Adipocyte (in vitro differentiated cells): Measurements from ENCODE around the gene FBXO31.
"Not testable (repeated sequence)": the region's sequence is repeated elsewhere in the genome, so short reads cannot be mapped to it uniquely, and the experiment has no call there.

Experiments
- DNase-seq: peaks from one replicate; pipeline ENCODE4 v3.0.0-alpha.2; 2015; ENCODE audit warnings: low read depth
- H3K27me3 ChIP-seq: replicated peaks from 2 replicates; pipeline ENCODE4 v1.7.0; 2013; ENCODE audit warnings: mild to moderate bottlenecking, low read length, moderate library complexity; ENCODE audit not compliant: control insufficient read depth, insufficient read depth
- H3K36me3 ChIP-seq: 2 replicates; pipeline ENCODE4 v1.7.0; 2013; ENCODE audit warnings: low read length, mild to moderate bottlenecking, moderate library complexity; ENCODE audit not compliant: control insufficient read depth, insufficient read depth, severe bottlenecking
- H3K4me1 ChIP-seq: 2 replicates; pipeline ENCODE4 v1.7.0; 2013; ENCODE audit warnings: mild to moderate bottlenecking, low read length, moderate library complexity; ENCODE audit not compliant: control insufficient read depth, insufficient read depth
- H3K4me3 ChIP-seq: 2 replicates; pipeline ENCODE4 v1.7.0; 2013; ENCODE audit warnings: mild to moderate bottlenecking, low read length, moderate library complexity
- H3K9ac ChIP-seq: 2 replicates; pipeline ENCODE4 v1.7.0; 2013; ENCODE audit warnings: mild to moderate bottlenecking, low read length, moderate library complexity
- H3K9me3 ChIP-seq: 2 replicates; pipeline ENCODE4 v1.7.0; 2013; ENCODE audit warnings: mild to moderate bottlenecking, low read length, moderate library complexity; ENCODE audit not compliant: control insufficient read depth

Gene FBXO31

DNA sequence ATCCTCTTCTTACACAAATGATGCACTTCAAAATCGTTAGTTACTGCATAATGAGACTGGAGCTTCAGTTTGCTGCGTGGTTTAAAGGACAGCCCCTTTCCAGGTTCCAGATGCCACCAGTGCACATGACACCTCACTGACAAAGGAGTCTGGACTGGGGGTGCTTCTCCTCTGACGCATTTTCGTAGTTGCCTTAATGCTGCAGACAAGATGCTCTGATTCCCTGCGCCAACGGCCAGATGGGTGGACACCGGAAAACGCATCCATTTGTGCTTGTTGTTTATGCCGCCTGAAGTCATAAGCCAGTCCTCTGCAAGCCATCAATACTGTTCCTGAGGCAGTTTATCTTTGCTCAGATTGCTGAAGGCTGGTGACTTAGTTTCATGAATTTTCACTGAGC, 16.0 kb downstream of the FBXO31 start:
- no peaks in the 10 kb centered on the region for H3K36me3 ChIP-seq
- H3K9ac ChIP-seq = no peak overlapping the region
- DNase-seq = no peak
- no peak overlapping the region for H3K4me3 ChIP-seq
- no peaks in the 10 kb centered on the region for H3K9me3 ChIP-seq
- peaks cover 5% of the 10 kb centered on the region for H3K4me1 ChIP-seq
- no peaks in the 10 kb centered on the region for H3K27me3 ChIP-seq

DNA sequence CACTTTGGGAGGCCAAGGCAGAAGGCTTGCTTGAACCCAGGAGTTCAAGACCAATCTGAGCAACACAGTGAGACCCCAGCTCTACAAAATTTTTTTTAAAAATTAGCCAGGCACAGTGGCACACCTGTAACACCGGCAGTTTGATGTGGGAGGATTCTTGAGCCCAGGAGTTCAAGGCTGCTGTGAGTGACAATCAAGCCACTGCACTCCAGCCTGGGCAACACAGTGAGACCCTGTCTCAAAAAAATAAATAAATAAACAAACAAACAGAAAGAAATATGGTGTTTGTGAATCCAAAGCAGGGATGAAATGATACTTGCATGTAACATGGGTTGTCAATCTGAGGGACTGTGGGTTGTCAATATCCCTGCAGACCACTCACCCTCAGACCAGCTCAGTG, 16.6 kb downstream of the FBXO31 start:
- Histone ChIP-seq H3K9ac (no peak overlapping the region), H3K36me3 (peaks cover 3% of the 10 kb centered on the region), H3K4me1 (peaks cover 5% of the 10 kb centered on the region), H3K27me3 (no peaks in the 10 kb centered on the region), H3K4me3 (no peak overlapping the region), H3K9me3 (no peaks in the 10 kb centered on the region)
- DNase-seq = no peak

DNA sequence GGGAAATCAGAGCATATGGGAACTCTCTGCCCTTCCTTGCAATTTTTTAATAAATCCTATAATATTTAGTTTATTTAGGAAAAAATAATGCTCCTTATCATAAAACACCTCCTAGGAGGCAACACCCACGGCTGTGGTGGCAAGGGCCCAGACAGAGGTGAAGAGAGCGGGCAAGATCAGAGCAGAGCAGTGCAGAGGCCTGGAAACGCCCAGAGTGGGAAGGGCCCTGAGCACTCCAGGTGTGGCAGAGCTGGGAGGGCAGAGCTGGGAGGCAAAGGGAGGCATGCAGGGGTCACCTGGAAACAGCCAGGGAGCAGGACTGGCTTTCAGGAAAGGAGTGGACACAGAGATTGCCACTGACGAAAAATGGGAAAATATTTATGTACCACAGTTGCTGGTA, 17.3 kb downstream of the FBXO31 start:
- H3K4me1 ChIP-seq = peaks cover 5% of the 10 kb centered on the region
- no peak overlapping the region for H3K4me3 ChIP-seq
- no peak overlapping the region for H3K9ac ChIP-seq
- H3K27me3 ChIP-seq = no peaks in the 10 kb centered on the region
- H3K36me3 ChIP-seq = peaks cover 9% of the 10 kb centered on the region
- DNase-seq = no peak
- H3K9me3 ChIP-seq = no peaks in the 10 kb centered on the region

DNA sequence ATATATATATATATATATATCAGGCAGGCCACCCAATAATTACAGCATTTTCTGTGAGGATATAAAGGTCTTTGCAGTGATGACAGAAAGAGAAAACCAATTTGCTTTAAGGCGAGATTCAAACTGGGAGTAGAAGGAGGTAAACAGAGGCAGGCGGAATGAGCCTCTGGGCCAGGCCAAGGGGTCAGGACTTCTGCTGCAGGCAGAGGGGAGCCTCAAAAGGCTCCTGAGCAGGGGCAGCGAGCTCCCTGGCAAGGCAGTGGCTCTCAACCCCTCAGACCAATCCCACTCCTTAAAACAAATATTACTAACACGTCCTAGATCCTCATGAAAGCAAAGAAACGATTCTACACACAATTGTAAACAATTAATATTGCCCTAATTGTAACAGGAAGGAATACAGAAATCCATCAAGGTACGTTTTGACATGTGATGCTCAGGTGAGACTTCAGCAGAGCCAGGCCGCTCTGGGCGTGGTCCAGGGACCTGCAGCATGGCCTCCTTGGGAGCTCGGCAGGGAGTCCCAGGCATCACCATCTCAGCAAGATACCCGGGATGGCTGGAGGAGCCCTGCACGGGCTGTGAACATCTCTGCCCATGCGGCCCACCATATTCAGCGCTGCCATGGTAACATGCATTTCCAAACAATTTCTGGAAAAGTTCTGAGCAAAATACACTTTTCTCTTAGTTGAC, 18.4 kb downstream of the FBXO31 start:
- Histone ChIP-seq H3K27me3 (no peaks in the 10 kb centered on the region), H3K9me3 (no peaks in the 10 kb centered on the region)
- DNase-seq = no peak

DNA sequence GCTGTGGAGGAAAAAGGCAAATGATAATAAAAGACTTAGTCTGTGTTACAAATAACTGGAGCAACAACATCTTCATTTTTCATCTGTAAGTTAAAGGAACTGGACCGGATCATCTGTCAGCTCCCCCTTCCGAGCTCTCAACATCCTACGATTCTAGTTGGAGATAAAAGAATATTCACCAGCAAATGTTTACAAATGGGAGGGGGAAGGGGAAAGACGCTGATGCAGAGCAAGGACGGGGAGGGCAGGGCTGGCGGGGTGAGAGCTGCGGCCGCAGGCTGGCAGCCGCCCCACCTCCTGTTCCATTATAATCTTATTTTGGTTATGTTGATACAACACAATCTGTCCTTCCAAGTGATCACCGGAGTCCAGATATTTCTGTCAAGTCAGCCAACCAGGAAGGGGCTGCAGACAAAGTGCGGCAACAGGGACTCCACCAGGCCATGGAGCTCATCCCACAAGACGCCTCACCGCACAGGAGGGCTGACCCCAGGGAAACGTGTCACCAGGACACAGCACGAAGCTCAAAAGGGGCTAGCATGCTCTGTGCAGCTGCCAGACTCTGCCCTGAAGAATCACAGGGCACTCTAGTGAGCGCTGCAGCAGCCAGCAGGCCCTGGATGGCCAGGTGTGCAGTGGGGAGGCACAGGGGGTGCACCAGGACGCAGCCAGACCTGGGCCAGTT, 19.7 kb downstream of the FBXO31 start:
- Histone ChIP-seq H3K9me3 (no peaks in the 10 kb centered on the region), H3K4me3 (no peak overlapping the region), H3K27me3 (no peaks in the 10 kb centered on the region)

More for the DNA sequence above, 18.4 kb downstream of the FBXO31 start:
- H3K36me3 ChIP-seq = peaks cover 15% of the 10 kb centered on the region
- no peak overlapping the region for H3K9ac ChIP-seq
- H3K4me1 ChIP-seq = peaks cover 5% of the 10 kb centered on the region
- H3K4me3 ChIP-seq = no peak overlapping the region

DNA sequence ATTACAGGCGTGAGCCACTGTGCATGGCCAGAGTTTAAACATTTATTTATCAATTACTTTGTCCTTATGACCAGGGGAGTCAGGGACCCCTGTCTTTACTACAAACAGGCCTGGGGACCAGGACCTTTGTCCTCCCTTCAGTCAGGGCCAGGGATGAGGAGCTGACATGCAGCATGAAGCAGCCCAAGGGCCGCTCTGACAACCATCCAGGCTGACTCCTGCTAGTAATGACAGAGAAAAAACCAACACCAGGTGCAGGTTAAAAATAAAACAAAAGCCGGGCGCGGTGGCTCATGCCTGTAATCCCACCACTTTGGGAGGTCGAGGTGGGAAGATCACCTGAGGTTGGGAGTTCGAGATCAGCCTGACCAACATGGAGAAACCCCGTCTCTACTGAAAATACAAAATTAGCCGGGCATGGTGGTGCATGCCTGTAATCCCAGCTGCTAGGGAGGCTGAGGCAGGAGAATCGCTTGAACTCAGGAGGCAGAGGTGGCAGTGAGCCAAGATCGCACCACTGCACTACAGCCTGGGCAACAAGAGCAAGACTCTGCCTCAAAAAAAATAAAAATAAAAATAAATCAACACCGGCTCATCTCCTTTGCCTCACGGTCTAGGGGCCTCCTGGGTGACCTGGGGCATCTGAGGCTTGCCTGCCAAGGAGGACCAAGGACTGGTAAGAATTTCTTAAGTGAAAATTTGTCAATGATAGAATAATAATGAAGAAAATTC, 20.6 kb downstream of the FBXO31 start:
- not testable (repeated sequence) for H3K4me1 ChIP-seq, H3K9me3 ChIP-seq, H3K27me3 ChIP-seq, DNase-seq, H3K4me3 ChIP-seq, H3K9ac ChIP-seq
- H3K36me3 ChIP-seq = peaks cover 37% of the 10 kb centered on the region

More for the DNA sequence above, 19.7 kb downstream of the FBXO31 start:
- Histone ChIP-seq H3K4me1 (peaks cover 5% of the 10 kb centered on the region), H3K36me3 (peaks cover 27% of the 10 kb centered on the region), H3K9ac (no peak overlapping the region)
- no peak for DNase-seq

DNA sequence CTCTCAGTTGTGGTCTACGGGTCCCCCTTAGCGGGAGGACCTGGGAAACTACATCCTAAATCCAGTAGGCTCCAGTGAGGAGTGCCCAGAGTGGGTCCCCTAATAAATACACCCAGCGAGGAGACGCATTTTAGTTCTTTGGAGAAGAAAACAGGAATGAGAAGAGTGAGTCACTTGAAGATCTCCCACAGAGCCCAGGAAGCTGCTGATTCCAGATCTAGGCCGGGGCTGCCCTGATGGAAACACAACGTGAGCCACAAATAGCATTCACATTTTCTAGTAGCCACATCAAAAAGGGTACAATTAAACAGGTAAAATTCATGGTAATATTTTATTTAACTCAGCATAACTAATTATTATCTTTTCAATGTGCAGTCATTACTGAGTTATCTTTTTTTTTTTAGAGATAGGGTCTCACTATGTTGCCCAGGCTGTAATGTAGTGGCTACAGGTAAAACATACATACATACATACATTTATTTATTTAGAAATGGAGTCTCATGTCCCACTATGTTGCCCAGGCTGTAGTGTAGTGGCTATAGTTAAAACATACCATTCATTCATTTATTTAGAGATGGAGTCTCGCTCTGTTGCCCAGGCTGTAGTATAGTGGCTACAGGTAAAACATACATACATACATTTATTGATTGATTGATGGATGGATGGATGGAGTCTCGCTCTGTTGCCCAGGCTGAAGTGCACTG, 21.5 kb downstream of the FBXO31 start:
- Histone ChIP-seq H3K4me3 (no peak overlapping the region), H3K4me1 (peaks cover 5% of the 10 kb centered on the region), H3K9ac (no peak overlapping the region), H3K36me3 (peaks cover 44% of the 10 kb centered on the region), H3K9me3 (no peaks in the 10 kb centered on the region), H3K27me3 (no peaks in the 10 kb centered on the region)
- DNase-seq = no peak

DNA sequence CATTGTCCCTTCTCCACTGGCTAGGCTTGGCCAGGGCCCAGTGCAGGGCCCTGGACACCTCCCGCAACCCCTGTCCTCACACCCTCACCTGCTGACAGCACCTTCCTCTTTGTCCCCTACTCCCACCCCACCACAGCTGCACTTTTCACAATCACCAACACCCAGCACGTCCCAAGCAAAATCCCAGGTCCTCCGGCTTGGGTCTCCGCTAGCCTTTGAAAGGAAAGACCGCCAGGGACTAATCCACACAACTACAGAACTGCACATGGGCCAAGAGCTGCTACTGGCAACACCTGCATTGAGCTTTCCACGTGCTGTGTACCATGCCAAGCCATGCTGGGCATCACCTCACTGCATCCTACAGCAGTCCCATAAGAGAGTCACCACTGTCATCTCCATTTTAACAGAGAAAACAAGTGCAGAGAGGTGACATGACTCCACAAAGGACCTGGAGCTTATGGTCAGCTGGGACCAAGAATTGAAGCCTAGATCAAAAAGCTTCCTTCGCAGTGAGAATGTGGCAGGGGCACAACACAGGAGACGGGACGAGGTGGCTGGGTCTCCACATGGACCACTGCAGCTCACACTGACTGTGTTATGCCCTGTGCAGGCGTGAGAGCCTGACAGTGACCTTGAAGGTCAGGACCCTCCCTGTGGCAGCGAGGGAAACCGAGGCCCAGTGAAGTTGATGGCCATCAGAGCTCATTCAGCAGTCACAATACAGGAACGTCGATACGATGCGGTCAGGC, 22.5 kb downstream of the FBXO31 start:
- no peaks in the 10 kb centered on the region for H3K27me3 ChIP-seq
- H3K4me1 ChIP-seq = peaks cover 5% of the 10 kb centered on the region
- H3K9me3 ChIP-seq = no peaks in the 10 kb centered on the region
- no peak overlapping the region for H3K4me3 ChIP-seq
- peaks cover 53% of the 10 kb centered on the region for H3K36me3 ChIP-seq
- DNase-seq = no peak
- no peak overlapping the region for H3K9ac ChIP-seq

DNA sequence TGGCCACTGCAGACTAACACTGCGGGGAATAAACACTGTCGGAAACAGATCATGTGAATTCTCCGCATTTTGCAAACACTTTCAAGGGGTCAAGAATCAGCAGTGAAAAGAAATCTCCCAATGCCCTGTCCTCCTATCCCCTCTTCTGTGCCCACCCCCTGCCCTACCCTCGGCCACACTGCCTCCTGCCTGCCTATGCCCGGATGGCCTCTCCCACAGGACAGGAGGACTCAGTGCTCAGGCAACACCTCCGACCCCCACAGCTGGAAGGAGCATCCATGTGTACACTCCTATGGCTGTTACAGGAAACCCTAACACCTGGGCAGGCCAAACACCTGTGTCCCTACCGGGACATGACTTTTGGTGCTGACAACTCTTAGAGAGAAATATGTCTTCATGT, 24.5 kb downstream of the FBXO31 start:
- H3K4me3 ChIP-seq = no peak overlapping the region

DNA sequence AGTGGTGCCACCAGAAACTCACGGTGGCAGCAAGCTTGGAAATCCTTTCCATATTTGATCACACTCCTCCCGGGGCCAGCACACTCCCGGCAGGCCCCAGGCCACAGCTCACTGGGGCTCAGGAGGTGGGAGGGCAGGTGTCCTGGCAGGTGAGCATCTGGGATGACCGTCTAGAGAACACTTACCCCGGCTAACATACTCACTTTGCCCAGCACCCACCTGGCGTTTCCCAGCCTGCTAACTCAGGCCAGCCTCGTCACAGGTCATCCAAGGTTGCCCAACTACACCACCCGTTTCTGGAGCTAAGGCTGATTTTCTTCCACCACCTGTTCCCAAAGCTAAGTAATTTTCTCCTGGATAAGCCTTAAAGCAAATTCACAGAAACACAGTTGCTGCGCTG, 24.9 kb downstream of the FBXO31 start:
- Histone ChIP-seq H3K9me3 (no peaks in the 10 kb centered on the region), H3K36me3 (peaks cover 56% of the 10 kb centered on the region), H3K4me3 (no peak overlapping the region), H3K9ac (no peak overlapping the region), H3K4me1 (no peaks in the 10 kb centered on the region), H3K27me3 (no peaks in the 10 kb centered on the region)
- no peak for DNase-seq

More for the DNA sequence above, 24.5 kb downstream of the FBXO31 start:
- H3K9ac ChIP-seq = no peak overlapping the region
- no peaks in the 10 kb centered on the region for H3K9me3 ChIP-seq
- no peak for DNase-seq
- peaks cover 53% of the 10 kb centered on the region for H3K36me3 ChIP-seq
- H3K27me3 ChIP-seq = no peaks in the 10 kb centered on the region
- peaks cover 3% of the 10 kb centered on the region for H3K4me1 ChIP-seq
